ENCODE measurements around the gene RNASE13.
"Not testable (repeated sequence)": the region's sequence is repeated elsewhere in the genome, so short reads cannot be mapped to it uniquely, and the experiment has no call there.

The RNASE13 gene

DNA sequence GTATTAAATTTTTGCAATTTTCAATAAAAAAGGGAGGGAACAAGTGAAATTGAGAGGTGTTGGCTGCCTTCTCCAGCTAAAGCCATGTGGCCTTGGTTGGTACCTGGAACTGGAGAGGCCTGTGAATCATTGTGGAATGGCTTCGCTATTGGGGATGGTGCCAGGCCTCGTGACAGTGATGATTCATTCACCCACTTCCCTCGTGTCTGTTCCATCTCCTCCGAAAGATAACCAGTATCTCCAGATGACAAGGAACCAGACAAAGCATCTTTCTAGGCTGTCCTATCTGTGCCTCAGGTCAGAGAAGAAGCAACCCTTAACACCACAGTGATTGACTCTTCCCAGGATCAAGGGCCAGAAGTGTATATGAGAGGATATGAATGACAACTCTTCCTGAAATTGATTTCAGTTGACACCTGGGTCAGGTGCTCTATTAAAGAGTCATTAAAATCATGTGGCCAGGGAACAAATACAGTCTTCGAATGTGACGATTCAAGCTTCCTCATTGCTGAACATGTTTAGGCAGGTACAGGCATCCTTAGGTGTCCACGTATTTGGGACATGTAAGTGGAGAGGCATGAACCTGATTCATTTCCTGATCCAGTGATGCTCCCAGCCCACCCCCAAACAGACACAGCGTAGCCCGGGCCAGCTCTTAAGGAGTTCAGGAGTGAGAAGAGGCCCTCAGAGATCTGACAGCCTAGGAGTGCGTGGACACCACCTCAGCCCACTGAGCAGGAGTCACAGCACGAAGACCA is 7.2 kb upstream of the RNASE13 start, which contains the start of gene RNASE7:
Gene RNASE7, plus strand, starts transcription at position 687 of the 758 bp plus-strand sequence. CDS start 631 bp downstream, outside the sequence.
- in situ Hi-C loops (cut with HindIII; ENCODE audit: low pct_ligation_motif_present, low sequenced_read_pairs) = no loop called here
- DNase-seq = peak; percentile 48
- H3K27me3 ChIP-seq (replicated peaks) = no peaks in the 10 kb centered on the region
- no peak within 1 kb of the TSS for H3K4me3 ChIP-seq (ENCODE audit: low read depth, low read length)
- TF ChIP-seq, protein P1, sequence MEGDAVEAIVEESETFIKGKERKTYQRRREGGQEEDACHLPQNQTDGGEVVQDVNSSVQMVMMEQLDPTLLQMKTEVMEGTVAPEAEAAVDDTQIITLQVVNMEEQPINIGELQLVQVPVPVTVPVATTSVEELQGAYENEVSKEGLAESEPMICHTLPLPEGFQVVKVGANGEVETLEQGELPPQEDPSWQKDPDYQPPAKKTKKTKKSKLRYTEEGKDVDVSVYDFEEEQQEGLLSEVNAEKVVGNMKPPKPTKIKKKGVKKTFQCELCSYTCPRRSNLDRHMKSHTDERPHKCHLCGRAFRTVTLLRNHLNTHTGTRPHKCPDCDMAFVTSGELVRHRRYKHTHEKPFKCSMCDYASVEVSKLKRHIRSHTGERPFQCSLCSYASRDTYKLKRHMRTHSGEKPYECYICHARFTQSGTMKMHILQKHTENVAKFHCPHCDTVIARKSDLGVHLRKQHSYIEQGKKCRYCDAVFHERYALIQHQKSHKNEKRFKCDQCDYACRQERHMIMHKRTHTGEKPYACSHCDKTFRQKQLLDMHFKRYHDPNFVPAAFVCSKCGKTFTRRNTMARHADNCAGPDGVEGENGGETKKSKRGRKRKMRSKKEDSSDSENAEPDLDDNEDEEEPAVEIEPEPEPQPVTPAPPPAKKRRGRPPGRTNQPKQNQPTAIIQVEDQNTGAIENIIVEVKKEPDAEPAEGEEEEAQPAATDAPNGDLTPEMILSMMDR (IDR thresholded peaks at IDR 0.05; ENCODE audit: low read depth, low read length, missing control alignments) = no peak
- H3K27ac ChIP-seq = no peak within 1 kb of the TSS
- H3K36me3 ChIP-seq (replicated peaks) = no peaks in the 10 kb centered on the region

DNA sequence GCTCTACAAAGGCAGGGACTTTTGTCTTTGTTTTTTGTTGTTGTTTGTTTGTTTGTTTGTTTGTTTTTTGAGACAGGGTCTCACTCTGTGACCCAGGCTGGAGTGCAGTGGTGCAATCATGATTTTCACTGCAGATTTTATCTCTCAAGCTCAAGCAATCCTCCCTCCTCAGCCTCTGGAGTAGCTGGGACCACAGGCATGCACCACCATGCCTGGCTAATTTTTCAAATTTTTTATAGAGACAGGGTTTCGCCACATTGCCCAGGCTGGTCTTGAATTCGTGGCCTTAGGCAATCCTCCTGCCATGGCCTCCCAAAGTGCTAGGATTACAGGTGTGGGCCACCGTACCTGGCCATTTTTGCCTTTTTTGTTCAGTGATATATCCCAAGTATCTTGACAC is 6.3 kb upstream of the RNASE13 start:
- H3K27me3 ChIP-seq (replicated peaks); H3K36me3 ChIP-seq (replicated peaks); in situ Hi-C loops (cut with HindIII; ENCODE audit: low pct_ligation_motif_present, low sequenced_read_pairs); H3K4me3 ChIP-seq (ENCODE audit: low read depth, low read length); H3K27ac ChIP-seq; DNase-seq: not testable (repeated sequence)

DNA sequence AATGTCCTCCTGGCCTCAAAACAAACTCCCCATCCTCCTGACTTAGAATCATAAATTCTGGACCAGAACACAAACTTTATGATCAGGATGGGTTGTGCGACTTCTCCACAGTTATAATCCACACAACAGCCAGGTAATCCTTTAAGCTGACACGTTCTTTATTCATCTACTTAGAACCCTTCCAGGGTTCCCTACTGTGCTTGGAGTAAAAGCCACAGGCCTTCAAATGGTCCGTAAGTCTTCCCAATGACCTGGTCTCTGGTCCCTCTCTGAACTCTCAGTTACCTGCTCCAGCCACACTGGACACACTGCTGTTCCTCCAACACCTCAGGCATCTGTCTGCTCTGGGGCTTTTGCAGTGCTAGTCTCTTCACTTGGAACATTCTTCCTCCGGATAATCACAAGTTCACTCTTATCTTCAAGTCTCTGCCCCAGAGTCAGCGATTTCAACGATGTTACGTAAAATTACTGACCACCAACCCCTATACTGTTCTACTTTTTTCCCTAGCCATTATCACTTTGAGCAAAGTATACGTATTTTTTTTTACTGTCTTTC is 5.8 kb upstream of the RNASE13 start:
- DNase-seq = no peak
- Histone ChIP-seq H3K4me3 (ENCODE audit: low read depth, low read length) (no peak overlapping the region), H3K27ac (no peak overlapping the region), H3K27me3 (replicated peaks) (no peaks in the 10 kb centered on the region), H3K36me3 (replicated peaks) (no peaks in the 10 kb centered on the region)
- in situ Hi-C loops (cut with HindIII; ENCODE audit: low pct_ligation_motif_present, low sequenced_read_pairs) = no loop called here
- TF ChIP-seq, protein P1 (IDR thresholded peaks at IDR 0.05; ENCODE audit: low read depth, low read length, missing control alignments) = no peak

DNA sequence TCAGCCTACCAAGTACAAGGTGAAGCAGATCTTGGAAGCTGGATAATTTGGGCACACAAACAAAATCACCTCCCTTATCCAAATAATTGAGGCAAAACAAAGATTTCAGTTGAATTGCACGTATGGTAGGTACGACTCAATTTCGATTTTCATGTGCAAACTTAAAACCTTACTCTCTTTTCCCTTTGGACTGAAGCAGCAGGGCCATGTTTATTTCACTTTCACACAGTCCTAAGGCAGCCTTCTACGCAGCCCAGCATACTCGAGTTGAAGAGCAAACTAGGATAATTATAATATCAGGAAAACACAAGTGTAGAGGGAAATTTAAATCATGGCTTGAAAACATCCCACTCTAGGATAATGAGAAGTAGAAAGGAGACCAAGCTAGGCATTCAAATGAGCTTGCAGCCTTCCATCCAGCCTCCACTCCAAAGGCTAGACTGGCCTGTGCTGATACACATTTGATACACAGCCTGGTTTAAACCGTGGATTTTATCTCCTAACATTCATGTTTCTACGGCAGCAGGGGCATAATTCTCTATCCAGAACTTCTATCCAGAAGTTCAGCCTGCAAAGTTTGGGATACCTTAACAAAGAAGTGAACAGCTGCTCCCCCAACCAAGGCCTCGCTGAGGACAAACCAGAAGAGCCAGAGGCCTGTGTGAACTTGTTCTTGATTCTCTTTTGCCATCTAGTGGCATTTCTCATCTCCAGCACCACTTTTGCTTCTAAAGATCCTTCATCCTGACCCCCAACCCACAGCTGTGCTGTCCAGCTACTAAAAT is 5.2 kb upstream of the RNASE13 start:
- Histone ChIP-seq H3K27ac (no peak overlapping the region), H3K4me3 (ENCODE audit: low read depth, low read length) (no peak overlapping the region), H3K27me3 (replicated peaks) (no peaks in the 10 kb centered on the region), H3K36me3 (replicated peaks) (no peaks in the 10 kb centered on the region)
- in situ Hi-C loops (cut with HindIII; ENCODE audit: low pct_ligation_motif_present, low sequenced_read_pairs) = no loop called here
- TF ChIP-seq, protein P1 (IDR thresholded peaks at IDR 0.05; ENCODE audit: low read depth, low read length, missing control alignments) = peak; percentile 79
- peak; percentile 53 for DNase-seq

DNA sequence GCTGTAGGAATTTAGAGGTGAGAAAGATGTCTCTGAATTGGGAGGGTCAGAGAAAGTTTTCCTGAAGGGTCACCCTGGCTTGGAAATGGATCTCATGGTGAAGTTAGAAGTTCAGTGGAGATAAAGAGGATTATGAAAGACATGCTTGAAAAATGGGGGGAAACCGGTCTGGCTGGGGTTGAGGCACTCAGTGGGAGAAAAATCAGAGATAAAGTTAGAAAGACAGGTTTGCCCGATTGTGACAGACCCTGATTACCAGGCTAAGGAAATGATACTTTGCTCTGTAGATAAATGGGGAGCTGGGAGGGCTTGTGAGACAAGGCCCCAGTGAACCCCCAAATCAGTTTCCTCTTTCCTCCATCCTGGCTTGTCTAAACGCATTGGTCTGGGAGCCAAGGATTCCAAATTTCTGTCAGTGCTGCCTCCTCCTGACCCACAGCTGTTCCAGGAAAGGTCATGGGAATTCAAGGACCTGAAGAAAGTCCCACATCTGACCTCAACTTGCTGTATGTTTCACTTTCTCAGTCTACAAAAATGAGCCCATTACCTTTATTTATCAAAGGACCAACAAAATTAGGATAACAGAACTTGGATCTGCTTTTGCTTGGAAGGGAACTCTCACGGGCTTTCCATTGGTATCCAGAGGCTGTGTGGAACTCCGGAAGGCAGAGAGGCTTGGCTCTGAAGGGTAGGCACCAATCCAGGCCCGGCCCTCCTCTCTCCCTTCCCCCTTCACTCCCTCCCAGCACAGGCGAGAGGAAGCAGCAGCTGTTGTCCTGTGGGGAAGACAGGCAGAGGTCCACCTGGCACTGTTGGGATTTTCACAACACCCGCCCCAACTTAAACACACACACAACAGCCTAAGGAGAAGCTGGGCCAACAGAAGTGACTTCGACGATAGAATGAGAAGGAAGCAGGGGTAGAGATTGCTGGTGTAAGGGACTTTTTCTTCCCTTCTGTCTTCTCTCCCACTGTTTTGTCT is 4.1 kb upstream of the RNASE13 start:
- no peaks in the 10 kb centered on the region for H3K36me3 ChIP-seq (replicated peaks)
- H3K4me3 ChIP-seq (ENCODE audit: low read depth, low read length) = no peak overlapping the region
- in situ Hi-C loops (cut with HindIII; ENCODE audit: low pct_ligation_motif_present, low sequenced_read_pairs) = no loop called here
- no peak for DNase-seq
- H3K27ac ChIP-seq = no peak overlapping the region
- TF ChIP-seq, protein P1 (IDR thresholded peaks at IDR 0.05; ENCODE audit: low read depth, low read length, missing control alignments) = no peak
- no peaks in the 10 kb centered on the region for H3K27me3 ChIP-seq (replicated peaks)

Measured in brain microvascular endothelial cell (primary cell).